WERI-Rb-1 (cell line): ENCODE measurements around the gene SSX2IP.

ENCODE experiments used
- DNase-seq: peaks from one replicate; pipeline ENCODE4 v3.0.0-alpha.2; 2020
- H3K27ac ChIP-seq: fragments of 250-450 bp; sonication (Bioruptor Pico); 2 replicates; pipeline ENCODE4 v1.5.1; 2020; ENCODE audit warnings: mild to moderate bottlenecking, moderate library complexity
- H3K27me3 ChIP-seq: fragments of 250-450 bp; sonication (Bioruptor Pico); 2 replicates; pipeline ENCODE4 v1.5.1; 2021; ENCODE audit warnings: mild to moderate bottlenecking, low read depth, moderate library complexity; ENCODE audit not compliant: insufficient read depth, severe bottlenecking
- H3K36me3 ChIP-seq: fragments of 250-450 bp; sonication (Bioruptor Pico); 2 replicates; pipeline ENCODE4 v1.5.1; 2020; ENCODE audit warnings: mild to moderate bottlenecking, moderate library complexity
- H3K4me3 ChIP-seq: 2 replicates; pipeline ENCODE4 v1.5.1; 2011; ENCODE audit warnings: low read depth, mild to moderate bottlenecking, control low read depth, low read length
- H3K9me3 ChIP-seq: fragments of 250-450 bp; sonication (Bioruptor Pico); 2 replicates; pipeline ENCODE4 v1.5.1; 2021; ENCODE audit warnings: mild to moderate bottlenecking, moderate library complexity; ENCODE audit not compliant: severe bottlenecking
- CTCF ChIP-seq: IDR thresholded peaks from 2 replicates; pipeline ENCODE4 v1.5.1; 2011; ENCODE audit warnings: low read depth, mild to moderate bottlenecking, control low read depth, inconsistent platforms, low read length

The SSX2IP gene

GRCh38 chr1:84611091-84611490 is 79.2 kb downstream of the SSX2IP start:
- Histone ChIP-seq H3K27ac (no peak overlapping the region), H3K27me3 (no peaks in the 10 kb centered on the region), H3K36me3 (no peaks in the 10 kb centered on the region), H3K4me3 (no peak overlapping the region), H3K9me3 (peaks cover 7% of the 10 kb centered on the region)
- no peak for TF ChIP-seq CTCF
- no peak for DNase-seq

DNA sequence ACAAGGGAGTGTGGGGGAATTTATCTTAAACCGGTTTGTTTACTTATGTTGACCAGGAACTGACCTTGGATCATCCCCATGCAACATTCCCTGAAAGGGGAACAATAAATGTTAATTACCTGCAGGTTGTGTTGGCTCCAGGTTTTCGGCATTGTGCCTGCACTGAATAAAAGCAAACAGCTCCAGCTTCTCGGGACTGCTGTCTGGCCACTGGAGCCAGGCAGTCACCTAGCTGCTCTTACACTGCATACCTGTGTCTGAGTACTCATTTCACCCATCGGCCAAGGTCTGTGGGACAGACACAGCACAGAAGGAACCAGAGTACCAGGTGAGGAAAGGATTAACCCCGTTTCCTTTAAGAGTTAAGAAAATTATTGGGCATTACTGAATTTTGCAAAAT is 83.3 kb downstream of the SSX2IP start:
- Histone ChIP-seq H3K27ac (no peak overlapping the region), H3K4me3 (no peak overlapping the region), H3K27me3 (no peaks in the 10 kb centered on the region), H3K36me3 (no peaks in the 10 kb centered on the region), H3K9me3 (peaks cover 14% of the 10 kb centered on the region)
- TF ChIP-seq CTCF: no peak
- no peak for DNase-seq

- TF ChIP-seq CTCF: no peak
- H3K9me3 ChIP-seq: peaks cover 14% of the 10 kb centered on the region
- H3K27me3 ChIP-seq: no peaks in the 10 kb centered on the region
- H3K4me3 ChIP-seq: no peak overlapping the region
- no peak for DNase-seq
- no peaks in the 10 kb centered on the region for H3K36me3 ChIP-seq
- no peak overlapping the region for H3K27ac ChIP-seq
These were observed 85.1 kb downstream of the SSX2IP start for GRCh38 chr1:84605157-84605556.

DNA sequence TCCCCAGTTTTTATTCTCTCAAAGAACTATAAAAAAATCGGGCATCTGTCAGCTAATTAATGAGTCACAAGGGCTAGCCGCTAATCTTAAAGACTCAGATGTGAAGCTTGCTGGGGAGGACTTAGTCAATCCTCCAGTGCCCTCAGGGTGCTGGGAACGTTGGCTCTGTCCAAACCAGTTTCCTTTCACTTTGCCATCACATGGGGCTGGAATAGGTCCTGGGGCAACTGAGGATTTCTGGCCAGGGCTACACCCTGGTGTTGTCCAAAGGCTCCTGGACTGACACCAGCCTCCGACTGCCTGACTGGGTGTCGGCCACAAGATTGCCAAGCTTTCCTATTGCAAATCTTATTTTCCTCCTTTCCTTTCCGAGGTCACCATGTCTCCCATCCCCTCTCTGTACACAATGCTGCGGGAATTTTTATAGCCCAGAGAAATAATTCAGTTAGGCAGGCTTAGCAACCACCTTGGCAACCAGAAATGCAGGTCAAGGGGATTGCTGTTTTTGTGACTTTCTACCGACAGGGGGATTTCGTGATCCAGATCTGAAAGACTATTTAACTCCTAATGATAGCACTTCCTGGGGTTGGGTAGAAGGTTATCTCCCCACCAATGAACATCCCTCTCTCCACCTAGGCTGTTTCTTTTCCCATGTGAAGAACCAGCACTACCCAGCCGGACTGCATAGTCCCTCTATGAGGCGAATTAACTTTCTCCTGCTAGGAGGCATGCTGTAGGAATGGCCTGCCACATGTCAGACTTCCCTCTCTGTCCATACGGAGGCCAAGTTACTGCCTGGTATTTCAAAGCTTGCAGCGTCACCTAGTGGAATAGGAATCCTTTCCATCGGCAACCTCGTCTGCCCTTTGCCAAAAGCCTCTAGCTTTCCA is 86.1 kb downstream of the SSX2IP start:
- Histone ChIP-seq H3K9me3 (peaks cover 14% of the 10 kb centered on the region), H3K36me3 (no peaks in the 10 kb centered on the region), H3K4me3 (peak overlapping the region; percentile 21), H3K27ac (peak overlapping the region; percentile 67), H3K27me3 (no peaks in the 10 kb centered on the region)
- peak; percentile 67 for DNase-seq
- peak; percentile 81 for TF ChIP-seq CTCF

GRCh38 chr1:84603223-84603622 is 87.0 kb downstream of the SSX2IP start:
- H3K27ac ChIP-seq: peak overlapping the region; percentile 67

More at GRCh38 chr1:84603223-84603622, 87.0 kb downstream of the SSX2IP start:
- Histone ChIP-seq H3K27me3 (no peaks in the 10 kb centered on the region), H3K9me3 (peaks cover 14% of the 10 kb centered on the region), H3K36me3 (no peaks in the 10 kb centered on the region), H3K4me3 (no peak overlapping the region)
- no peak for TF ChIP-seq CTCF
- DNase-seq: no peak
